Forelimb muscle (tissue), 1 donor: ENCODE measurements around the gene FAM107B. TPM values are rescaled to one million over a fixed set of nuclear protein-coding genes. Genes with fewer than 3 reads are reported as not detected.
"Not testable (repeated sequence)": the region's sequence is repeated elsewhere in the genome, so short reads cannot be mapped to it uniquely, and the experiment has no call there.

ENCODE experiments used
- DNase-seq: peaks from one replicate; pipeline ENCODE4 v3.0.0-alpha.2; 2013; ENCODE audit warnings: low read depth
- polyA plus RNA-seq: library from polyadenylated mRNA; unstranded; fragments of 120-200 nt; gene quantifications from one replicate; pipeline ENCODE4 v1.2.1, GENCODE V29; 2013; ENCODE audit not compliant: insufficient read length

FAM107B gene
- polyA plus RNA-seq, 1 donor = 17.7 TPM

- DNase-seq = no peak
Observed at GRCh38 chr10:14664345-14664744, 110.4 kb downstream of the FAM107B start.

GRCh38 chr10:14661818-14662217, 112.9 kb downstream of the FAM107B start:
- DNase-seq = no peak

- no peak for DNase-seq
Observed at GRCh38 chr10:14660831-14661230, 113.9 kb downstream of the FAM107B start.

GRCh38 chr10:14659626-14660196, 115.0 kb downstream of the FAM107B start:
- no peak for DNase-seq

- not testable (repeated sequence) for DNase-seq
Observed at GRCh38 chr10:14659137-14659536, 115.6 kb downstream of the FAM107B start.

- no peak for DNase-seq
Observed at GRCh38 chr10:14658331-14659127, 116.2 kb downstream of the FAM107B start.

GRCh38 chr10:14656052-14656730, 118.5 kb downstream of the FAM107B start:
- DNase-seq = no peak

- no peak for DNase-seq
Observed at GRCh38 chr10:14654821-14655382, 119.8 kb downstream of the FAM107B start.

- DNase-seq = no peak
Observed at GRCh38 chr10:14653271-14654161, 121.2 kb downstream of the FAM107B start.

GRCh38 chr10:14652816-14653215, 121.9 kb downstream of the FAM107B start:
- DNase-seq = no peak

GRCh38 chr10:14652067-14652466, 122.6 kb downstream of the FAM107B start:
- DNase-seq = no peak

GRCh38 chr10:14649739-14650138, 125.0 kb downstream of the FAM107B start:
- DNase-seq = no peak

GRCh38 chr10:14648946-14649345, 125.8 kb downstream of the FAM107B start:
- DNase-seq = no peak

- peak; percentile 60 for DNase-seq
Observed at GRCh38 chr10:14648005-14648765, 126.5 kb downstream of the FAM107B start.

- DNase-seq = no peak
Observed at GRCh38 chr10:14645239-14645960, 129.3 kb downstream of the FAM107B start.

- no peak for DNase-seq
Observed at GRCh38 chr10:14639637-14640036, 135.1 kb downstream of the FAM107B start.

GRCh38 chr10:14635043-14635710, 139.5 kb downstream of the FAM107B start:
- no peak for DNase-seq

- not testable (repeated sequence) for DNase-seq
Observed at GRCh38 chr10:14634572-14634971, 140.1 kb downstream of the FAM107B start.

GRCh38 chr10:14625765-14626525, 148.8 kb downstream of the FAM107B start:
- DNase-seq = no peak
